ENCODE data around the gene DMRTB1. TPM values are rescaled to one million over a fixed set of nuclear protein-coding genes. Genes with fewer than 3 reads are reported as not detected.

Gene DMRTB1
- not detected for polyA plus RNA-seq

DNA sequence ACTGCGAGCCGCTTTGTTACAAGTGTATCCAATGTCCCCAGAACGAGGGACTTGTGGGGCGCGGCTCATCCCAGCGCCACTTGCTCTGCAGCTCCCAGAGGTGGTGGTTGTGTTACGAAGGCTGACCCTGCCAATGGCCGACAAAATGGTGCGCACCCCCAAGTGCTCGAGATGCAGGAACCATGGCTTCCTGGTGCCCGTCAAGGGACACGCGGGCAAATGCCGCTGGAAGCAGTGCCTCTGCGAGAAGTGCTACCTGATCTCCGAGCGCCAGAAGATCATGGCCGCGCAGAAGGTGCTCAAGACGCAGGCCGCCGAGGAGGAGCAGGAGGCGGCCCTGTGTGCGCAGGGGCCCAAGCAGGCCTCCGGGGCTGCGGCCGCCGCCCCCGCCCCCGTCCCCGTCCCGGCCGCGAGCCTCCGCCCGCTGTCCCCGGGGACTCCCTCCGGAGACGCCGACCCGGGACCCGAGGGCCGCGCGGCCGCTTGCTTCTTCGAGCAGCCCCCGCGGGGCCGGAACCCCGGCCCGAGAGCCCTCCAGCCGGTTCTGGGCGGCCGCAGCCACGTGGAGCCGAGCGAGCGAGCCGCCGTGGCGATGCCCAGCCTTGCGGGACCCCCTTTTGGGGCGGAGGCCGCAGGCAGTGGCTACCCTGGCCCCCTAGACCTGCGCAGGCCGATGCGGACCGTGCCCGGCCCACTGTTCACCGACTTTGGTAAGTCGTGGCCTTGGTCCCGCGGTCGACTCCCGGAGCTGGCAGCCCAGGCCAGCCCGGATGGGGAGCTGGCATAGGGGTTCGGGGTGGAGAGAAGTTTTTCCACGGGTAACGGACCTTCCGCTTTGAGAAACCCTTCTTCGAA lies at the start of gene DMRTB1:
TSS of gene DMRTB1 (plus strand) at position 79 of the 855 bp plus-strand sequence. CDS start at position 134, 55 bp downstream.
- Mint-ChIP-seq H3K4me3 (no peak within 1 kb of the TSS), H3K9me3 (no peaks in the 10 kb centered on the region), H3K4me1 (no peaks in the 10 kb centered on the region), H3K36me3 (no peaks in the 10 kb centered on the region), H3K27ac (no peak within 1 kb of the TSS), H3K27me3 (ENCODE audit: low read depth in 3 of 3) (peaks cover 0 to 2% (median 1%) of the 10 kb centered on the region in 3 donors)
- DNase-seq = no peak

DNA sequence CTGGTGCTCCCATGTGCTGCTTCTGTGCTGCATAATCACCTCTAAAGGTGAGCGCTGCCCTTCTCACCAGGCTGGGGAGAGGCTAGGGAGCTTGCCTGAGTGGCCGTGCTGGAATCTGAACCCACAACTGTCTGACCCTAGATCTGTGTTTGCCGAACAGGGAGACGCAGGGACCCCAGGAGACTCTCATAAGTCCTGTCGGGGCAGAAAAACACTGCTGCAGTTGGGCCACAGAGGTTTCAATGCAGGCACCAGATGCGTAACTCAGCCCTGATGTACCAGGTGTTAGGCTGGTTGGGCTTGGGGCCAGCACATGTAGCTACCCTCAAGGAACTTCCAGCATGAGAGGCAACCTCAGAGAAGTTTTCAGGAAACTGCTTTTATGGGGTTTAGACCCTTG lies 49.5 kb upstream of the DMRTB1 start:
- Mint-ChIP-seq H3K27me3 (ENCODE audit: low read depth in 3 of 3) (peaks cover 2 to 4% (median 3%) of the 10 kb centered on the region in 3 donors), H3K4me3 (peak overlapping the region in 1 of 5 donors; percentile 68), H3K27ac (peak overlapping the region in 3 of 6 donors; percentile 13 to 87 (median 21)), H3K4me1 (peaks cover 31 to 36% of the 10 kb centered on the region in 2 donors), H3K9me3 (no peaks in the 10 kb centered on the region), H3K36me3 (no peaks in the 10 kb centered on the region)
- DNase-seq = peak in 1 of 3 donors; percentile 17

DNA sequence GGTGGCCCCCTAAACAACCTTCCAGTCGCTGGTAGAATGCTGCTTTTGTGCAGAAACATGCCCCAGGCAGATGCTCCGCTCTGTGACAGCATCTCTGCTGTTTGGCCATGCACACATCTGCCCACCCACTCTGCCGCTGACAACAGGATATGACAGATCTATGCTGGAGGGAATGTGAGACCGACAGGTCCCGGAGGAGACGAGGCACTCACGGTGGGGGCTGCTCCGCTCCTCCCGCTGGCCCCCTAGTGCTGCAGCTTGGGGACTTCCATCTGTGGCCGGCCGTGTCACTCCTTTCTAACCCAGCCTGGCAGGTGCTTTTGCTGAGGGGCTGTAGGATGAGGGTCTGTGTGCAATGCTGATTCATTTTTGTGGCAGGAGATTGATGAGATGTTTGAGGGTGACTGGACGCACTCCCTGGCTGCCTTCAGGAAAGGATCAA lies 49.1 kb upstream of the DMRTB1 start:
- H3K4me1 Mint-ChIP-seq = peaks cover 31 to 36% of the 10 kb centered on the region in 2 donors
- H3K36me3 Mint-ChIP-seq = no peaks in the 10 kb centered on the region
- H3K9me3 Mint-ChIP-seq = no peaks in the 10 kb centered on the region
- H3K27me3 Mint-ChIP-seq (ENCODE audit: low read depth in 3 of 3) = peaks cover 2 to 4% (median 3%) of the 10 kb centered on the region in 3 donors
- H3K4me3 Mint-ChIP-seq = peak overlapping the region in 1 of 5 donors; percentile 68
- peak overlapping the region in 4 of 6 donors; percentile 22 to 87 (median 50) for H3K27ac Mint-ChIP-seq
- DNase-seq = peak in 1 of 3 donors; percentile 52

DNA sequence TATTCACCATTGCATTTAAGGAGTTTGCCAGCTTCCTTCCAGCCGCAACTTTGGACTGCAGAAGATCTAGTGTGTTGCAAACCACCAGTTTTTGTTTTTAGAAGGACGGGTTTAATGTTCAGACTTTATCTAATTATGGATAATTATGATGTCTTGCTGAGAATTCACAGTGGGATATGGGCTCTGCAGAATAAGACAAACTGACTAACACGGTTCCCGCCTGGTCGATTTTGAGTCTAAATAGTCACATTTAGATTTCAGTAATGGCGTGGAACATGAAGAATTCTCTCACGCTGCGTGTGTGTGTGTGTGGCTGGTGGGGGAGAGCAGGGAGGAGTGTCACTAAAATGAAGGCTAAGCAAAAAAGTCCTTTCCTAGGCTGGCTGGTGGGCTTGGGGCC lies 48.5 kb upstream of the DMRTB1 start:
- Mint-ChIP-seq H3K27ac (peak overlapping the region in 2 of 6 donors; percentile 34 to 87), H3K27me3 (ENCODE audit: low read depth in 3 of 3) (peaks cover 2 to 4% (median 3%) of the 10 kb centered on the region in 3 donors), H3K9me3 (no peaks in the 10 kb centered on the region), H3K4me3 (no peak overlapping the region), H3K36me3 (no peaks in the 10 kb centered on the region), H3K4me1 (peaks cover 31 to 36% of the 10 kb centered on the region in 2 donors)
- no peak for DNase-seq

DNA sequence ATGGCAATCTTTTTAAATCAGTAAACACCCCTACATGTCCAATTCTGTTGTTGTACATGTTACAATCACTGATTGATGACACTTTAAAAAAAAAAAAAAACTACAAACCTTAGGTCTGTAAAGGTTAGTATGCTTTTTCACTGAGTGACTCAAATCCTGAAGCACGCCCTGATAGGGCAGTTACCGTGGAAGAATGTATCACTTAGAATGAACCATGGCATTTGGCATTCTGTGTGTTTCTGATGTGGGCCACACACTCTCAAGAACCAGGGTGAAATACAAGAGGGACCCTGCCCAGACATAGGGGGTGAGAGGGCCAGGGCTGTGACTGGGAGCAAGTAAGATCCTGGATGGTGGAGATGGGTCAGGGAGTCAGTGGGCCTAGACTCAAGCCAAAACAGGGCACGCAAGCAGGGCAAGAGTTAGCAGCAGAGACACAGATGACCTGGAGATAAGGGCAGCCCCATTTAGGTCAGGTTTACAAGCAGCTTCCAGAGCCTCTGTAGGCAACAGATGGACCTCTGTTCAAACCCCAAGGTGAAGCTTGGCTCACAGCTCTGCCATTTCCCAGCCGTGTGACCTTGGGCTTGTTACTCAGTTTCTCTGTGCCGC lies 47.6 kb upstream of the DMRTB1 start:
- Mint-ChIP-seq H3K9me3 (no peaks in the 10 kb centered on the region), H3K4me3 (peak overlapping the region in 2 of 5 donors; percentile 4 to 46)

DNA sequence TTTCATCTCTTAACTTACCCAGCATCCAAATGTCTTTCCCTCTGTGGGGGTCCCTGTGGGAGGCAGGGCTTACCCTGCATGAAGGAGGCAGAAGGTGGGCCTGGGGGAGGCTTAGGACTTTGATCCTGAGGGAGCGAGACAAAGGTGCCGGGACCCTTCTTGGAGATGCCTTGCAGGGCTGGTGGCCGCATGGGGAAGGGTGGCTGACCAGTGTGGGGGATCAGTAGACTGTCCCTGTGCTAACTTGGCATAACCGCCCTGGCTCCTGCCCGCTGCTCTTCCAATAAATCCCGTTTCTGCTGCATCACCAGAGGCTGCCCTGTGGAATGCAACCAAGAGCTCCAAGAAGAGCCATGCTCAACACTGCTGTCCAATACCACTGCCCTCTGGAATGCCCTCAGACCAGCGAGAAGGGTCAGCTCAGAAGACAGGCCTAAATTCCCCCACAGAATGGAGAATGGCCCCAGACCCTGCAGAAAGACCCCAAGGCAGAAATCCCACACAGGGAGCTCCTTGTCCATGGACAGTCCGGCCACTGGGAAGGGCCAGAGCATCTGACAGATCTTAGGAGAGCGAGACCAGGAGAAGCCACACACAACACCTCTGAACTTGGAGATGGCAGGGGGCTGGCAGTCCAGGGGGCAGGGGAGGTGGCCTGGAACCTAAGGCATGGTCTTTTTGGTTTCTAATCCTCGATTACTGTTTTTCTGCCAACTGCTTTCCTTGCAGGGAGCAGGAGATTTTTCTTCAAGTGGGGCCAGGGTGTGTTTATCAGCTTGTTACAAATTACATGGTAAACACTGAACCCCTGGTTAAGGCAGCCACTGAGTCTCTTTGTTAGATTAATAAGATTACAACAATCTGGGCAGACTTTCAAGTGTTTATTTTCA lies 46.7 kb upstream of the DMRTB1 start:
- peak overlapping the region; percentile 29 to 72 (median 64) for H3K4me3 Mint-ChIP-seq
- H3K9me3 Mint-ChIP-seq = peaks cover 0 to 2% (median 0%) of the 10 kb centered on the region in 6 donors
- H3K27ac Mint-ChIP-seq = peak overlapping the region; percentile 73 to 96 (median 93)
- no peak for DNase-seq
- H3K27me3 Mint-ChIP-seq (ENCODE audit: low read depth in 3 of 3) = peaks cover 2 to 3% (median 2%) of the 10 kb centered on the region in 3 donors
- H3K36me3 Mint-ChIP-seq = no peaks in the 10 kb centered on the region
- peaks cover 31 to 36% of the 10 kb centered on the region in 2 donors for H3K4me1 Mint-ChIP-seq

More for the DNA sequence above, 47.6 kb upstream of the DMRTB1 start:
- Mint-ChIP-seq H3K27ac (peak overlapping the region; percentile 35 to 91 (median 54)), H3K27me3 (ENCODE audit: low read depth in 3 of 3) (peaks cover 2 to 4% (median 3%) of the 10 kb centered on the region in 3 donors), H3K4me1 (peaks cover 31 to 36% of the 10 kb centered on the region in 2 donors), H3K36me3 (no peaks in the 10 kb centered on the region)
- DNase-seq = no peak

DNA sequence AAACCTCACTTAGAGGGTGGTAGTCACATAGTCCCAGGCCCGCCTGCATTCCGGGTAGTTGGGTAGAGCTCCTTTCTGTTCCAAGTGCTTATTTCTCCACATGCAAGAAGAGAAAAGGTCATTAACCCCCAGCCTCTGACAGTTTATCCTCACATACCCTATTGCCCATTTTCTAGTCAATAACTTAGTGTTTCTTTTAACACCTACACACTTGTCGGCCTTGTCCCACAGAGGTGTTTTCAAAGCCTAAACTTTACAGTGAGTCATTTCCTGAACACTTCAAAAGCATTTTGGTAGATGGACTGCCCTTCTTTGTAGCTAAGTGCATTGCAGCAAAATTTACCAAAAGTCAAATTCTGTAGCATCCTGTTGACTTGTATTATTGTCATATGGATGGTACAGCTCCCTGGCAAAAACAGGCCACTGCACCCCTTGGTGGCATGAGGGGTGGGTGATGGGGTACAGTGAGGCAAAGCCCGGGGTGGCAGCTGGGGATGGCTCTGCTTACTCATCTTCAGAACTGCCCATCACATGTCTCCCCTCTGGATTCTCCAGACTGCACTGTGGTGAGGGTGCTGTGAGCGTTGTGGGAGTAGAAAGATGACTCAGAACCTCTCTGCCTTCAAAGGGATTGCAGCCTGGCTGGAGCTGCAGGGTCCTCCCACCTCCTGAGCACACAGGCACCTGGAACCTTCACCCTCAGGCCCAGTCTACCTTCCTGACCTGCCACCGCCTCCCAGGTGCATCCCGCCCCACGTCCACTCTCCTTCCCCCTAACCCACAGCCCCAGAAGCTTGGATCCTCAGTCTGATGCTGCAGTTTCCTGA lies 45.8 kb upstream of the DMRTB1 start:
- DNase-seq = peak; percentile 40 to 64 (median 51)

DNA sequence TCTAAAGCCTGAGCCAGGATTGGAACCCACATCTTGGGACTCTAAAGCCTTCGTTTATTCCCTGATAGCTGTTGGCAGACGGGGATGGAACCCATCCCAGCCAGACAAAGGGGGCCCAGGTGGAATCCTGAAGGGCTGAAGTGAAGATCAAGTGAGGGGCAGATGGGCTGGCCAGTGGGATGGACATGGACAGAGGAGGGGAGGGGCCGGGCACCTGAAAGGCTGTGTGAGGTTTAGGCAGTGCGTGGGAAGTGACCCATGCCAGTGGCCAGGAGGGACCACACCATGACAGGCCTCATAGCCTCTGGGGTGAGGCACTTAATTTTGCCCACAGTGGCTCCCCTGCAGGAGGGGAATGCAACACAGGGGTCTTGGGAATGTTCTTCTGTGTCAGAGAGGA lies 44.6 kb upstream of the DMRTB1 start:
- H3K4me1 Mint-ChIP-seq = peaks cover 31 to 36% of the 10 kb centered on the region in 2 donors

More for the DNA sequence above, 45.8 kb upstream of the DMRTB1 start:
- H3K27ac Mint-ChIP-seq = peak overlapping the region; percentile 73 to 96 (median 93)
- H3K36me3 Mint-ChIP-seq = no peaks in the 10 kb centered on the region
- peaks cover 2 to 7% (median 3%) of the 10 kb centered on the region in 3 donors for H3K27me3 Mint-ChIP-seq (ENCODE audit: low read depth in 3 of 3)
- H3K4me1 Mint-ChIP-seq = peaks cover 31 to 36% of the 10 kb centered on the region in 2 donors
- H3K9me3 Mint-ChIP-seq = peaks cover 0 to 2% (median 0%) of the 10 kb centered on the region in 6 donors
- H3K4me3 Mint-ChIP-seq = peak overlapping the region; percentile 33 to 72 (median 64)

DNA sequence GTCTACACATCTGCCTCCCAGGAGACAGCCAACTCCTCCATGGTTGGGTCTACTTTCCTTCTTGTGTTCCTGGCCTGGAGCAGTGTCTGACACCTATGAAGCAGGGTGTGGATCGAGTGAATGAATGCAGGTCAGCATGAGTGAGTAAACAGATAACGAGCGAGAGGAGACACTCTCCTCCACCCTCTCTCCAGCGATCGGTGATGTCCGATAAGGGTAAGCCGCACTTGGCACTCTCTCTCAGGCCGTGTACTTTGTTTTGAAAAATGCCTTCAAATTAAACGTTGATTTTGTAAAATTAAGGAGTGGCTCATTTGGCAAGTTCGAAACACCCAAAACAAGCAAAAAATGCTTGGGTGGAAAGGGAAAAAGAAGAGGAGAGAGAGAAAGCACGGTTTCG lies 43.8 kb upstream of the DMRTB1 start:
- no peak overlapping the region for H3K4me3 Mint-ChIP-seq
- peaks cover 3 to 7% (median 5%) of the 10 kb centered on the region in 3 donors for H3K27me3 Mint-ChIP-seq (ENCODE audit: low read depth in 3 of 3)
- H3K4me1 Mint-ChIP-seq = peaks cover 31 to 32% of the 10 kb centered on the region in 2 donors

More for the DNA sequence above, 44.6 kb upstream of the DMRTB1 start:
- H3K36me3 Mint-ChIP-seq = no peaks in the 10 kb centered on the region
- H3K9me3 Mint-ChIP-seq = peaks cover 0 to 2% (median 0%) of the 10 kb centered on the region in 6 donors
- H3K4me3 Mint-ChIP-seq = no peak overlapping the region
- H3K27me3 Mint-ChIP-seq (ENCODE audit: low read depth in 3 of 3) = peaks cover 2 to 9% (median 3%) of the 10 kb centered on the region in 3 donors
- no peak for DNase-seq
- H3K27ac Mint-ChIP-seq = peak overlapping the region in 4 of 6 donors; percentile 42 to 95 (median 93)

DNA sequence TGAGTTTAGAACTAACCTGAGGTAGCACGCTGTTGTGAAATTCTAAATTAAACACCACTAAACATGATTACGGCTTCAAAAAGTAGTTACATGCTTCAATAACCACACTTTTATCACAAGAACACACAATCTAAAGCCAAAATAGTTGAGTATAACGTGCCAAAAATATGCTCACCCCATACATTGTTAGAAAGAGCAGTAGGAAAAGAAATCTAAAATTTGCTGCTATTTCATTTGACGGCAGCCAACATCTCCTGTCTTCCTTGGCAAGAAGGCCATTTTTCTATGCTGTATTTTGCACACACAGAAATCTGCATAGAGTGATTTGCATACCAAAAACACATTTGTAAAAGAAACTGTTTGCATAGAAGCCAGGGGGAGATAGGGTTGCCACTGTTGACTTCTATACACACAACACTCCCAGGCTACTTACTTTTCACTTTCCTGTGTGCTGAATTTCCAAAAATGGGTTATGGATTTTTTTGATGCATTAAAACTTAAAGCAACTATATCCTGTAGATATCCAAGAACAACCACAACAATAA lies 42.9 kb upstream of the DMRTB1 start:
- Mint-ChIP-seq H3K27me3 (ENCODE audit: low read depth in 3 of 3) (peaks cover 0 to 9% (median 6%) of the 10 kb centered on the region in 3 donors), H3K4me3 (no peak overlapping the region), H3K4me1 (peaks cover 28 to 32% of the 10 kb centered on the region in 2 donors), H3K36me3 (no peaks in the 10 kb centered on the region), H3K27ac (no peak overlapping the region), H3K9me3 (peaks cover 0 to 3% (median under 1%) of the 10 kb centered on the region in 6 donors)
- DNase-seq = no peak

More for the DNA sequence above, 43.8 kb upstream of the DMRTB1 start:
- peak overlapping the region in 4 of 6 donors; percentile 19 to 78 (median 53) for H3K27ac Mint-ChIP-seq
- peaks cover 0 to 2% (median 0%) of the 10 kb centered on the region in 6 donors for H3K9me3 Mint-ChIP-seq
- no peaks in the 10 kb centered on the region for H3K36me3 Mint-ChIP-seq
- DNase-seq = no peak

DNA sequence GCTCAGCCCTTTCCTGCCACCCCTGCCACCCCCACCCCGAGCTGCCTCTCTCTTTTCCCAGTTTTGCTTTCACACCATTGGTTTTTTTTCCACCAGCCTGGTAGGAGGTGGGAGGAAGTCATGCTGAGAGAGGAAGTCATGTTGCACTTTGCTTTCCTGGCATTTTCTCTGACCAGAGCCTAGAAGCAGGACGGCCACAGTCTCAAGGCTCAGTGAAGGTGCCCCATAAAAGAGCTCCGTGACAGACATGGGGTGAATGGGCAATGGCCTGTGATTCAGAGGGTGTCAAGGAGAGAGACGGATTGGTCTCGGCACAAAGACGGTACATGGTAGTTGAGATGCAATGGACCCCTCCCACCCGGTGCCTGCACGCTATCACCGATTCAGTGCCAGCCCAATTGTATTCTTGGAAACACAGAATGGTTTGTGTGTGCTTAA lies 42.1 kb upstream of the DMRTB1 start:
- Mint-ChIP-seq H3K36me3 (no peaks in the 10 kb centered on the region), H3K9me3 (peaks cover 0 to 6% (median under 1%) of the 10 kb centered on the region in 6 donors), H3K27me3 (ENCODE audit: low read depth in 3 of 3) (peaks cover 0 to 12% (median 6%) of the 10 kb centered on the region in 3 donors), H3K4me1 (peaks cover 21 to 24% of the 10 kb centered on the region in 2 donors), H3K27ac (no peak overlapping the region), H3K4me3 (no peak overlapping the region)
- DNase-seq = no peak

DNA sequence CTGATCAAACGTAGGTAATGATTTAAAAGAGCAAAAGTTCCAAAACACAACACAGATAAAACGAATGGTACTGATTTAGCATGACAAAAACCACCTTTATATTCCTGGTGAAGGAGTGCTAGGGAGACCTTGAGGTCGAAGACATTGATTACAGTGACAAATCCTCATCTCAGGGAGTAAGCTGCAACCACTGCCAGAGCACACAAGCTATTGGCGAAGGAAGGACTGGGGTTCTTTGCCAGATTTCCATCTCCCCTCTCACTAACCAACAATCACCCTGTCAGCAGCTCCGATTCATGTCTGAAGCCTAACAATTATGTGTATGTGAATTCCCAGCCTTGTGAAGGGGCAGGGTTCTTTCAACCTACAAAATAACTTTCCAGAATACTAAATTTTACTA lies 40.2 kb upstream of the DMRTB1 start:
- peaks cover 2 to 5% of the 10 kb centered on the region in 2 donors for H3K4me1 Mint-ChIP-seq
- H3K27me3 Mint-ChIP-seq (ENCODE audit: low read depth in 3 of 3) = peaks cover 0 to 12% (median 6%) of the 10 kb centered on the region in 3 donors
- no peak for DNase-seq
- H3K4me3 Mint-ChIP-seq = no peak overlapping the region
- H3K36me3 Mint-ChIP-seq = no peaks in the 10 kb centered on the region
- H3K9me3 Mint-ChIP-seq = peaks cover 0 to 6% (median under 1%) of the 10 kb centered on the region in 6 donors
- no peak overlapping the region for H3K27ac Mint-ChIP-seq
